Measurements from ENCODE around the gene DZIP1L. TPM values are rescaled to one million over a fixed set of nuclear protein-coding genes. Genes with fewer than 3 reads are reported as not detected.

Gene DZIP1L
- total RNA-seq, 2 experiments from 2014 or later = not detected

DNA sequence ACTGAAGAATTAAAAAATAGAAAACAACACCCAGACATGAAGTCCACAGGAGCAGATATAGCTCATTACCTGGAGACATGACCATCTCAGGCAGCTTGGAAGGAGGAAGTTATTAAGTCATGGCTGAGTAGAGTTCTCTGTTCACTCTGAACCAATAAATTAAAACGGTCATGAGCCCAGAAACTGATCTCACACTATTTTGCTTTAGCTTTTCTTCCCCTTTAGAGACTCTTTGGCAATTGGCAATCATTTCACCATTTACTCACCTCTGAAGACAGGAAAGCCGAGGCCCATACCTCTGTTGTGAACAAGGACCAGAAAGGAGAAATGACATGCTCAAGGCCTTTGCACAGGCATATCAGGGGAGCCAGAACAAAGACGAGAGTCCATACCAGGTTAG is 78.8 kb downstream of the DZIP1L start:
- no peak for ATAC-seq
- ChIA-PET POLR2A (no interaction called here), CTCF (interaction anchor here (1.7 kb wide), 1 partner anchor 16 kb away, joined by 4 read pairs; no protein-coding TSS in a partner anchor)
- intact Hi-C loops (cut with micrococcal nuclease) = no loop called here
- Mint-ChIP-seq H3K27ac (no peak overlapping the region), H3K27me3 (peaks cover 21% of the 10 kb centered on the region), H3K9me3 (no peaks in the 10 kb centered on the region), H3K36me3 (ENCODE audit: low read depth) (no peaks in the 10 kb centered on the region), H3K4me1 (ENCODE audit: low read depth) (no peaks in the 10 kb centered on the region), H3K4me3 (no peak overlapping the region)
- TF ChIP-seq, protein P1, sequence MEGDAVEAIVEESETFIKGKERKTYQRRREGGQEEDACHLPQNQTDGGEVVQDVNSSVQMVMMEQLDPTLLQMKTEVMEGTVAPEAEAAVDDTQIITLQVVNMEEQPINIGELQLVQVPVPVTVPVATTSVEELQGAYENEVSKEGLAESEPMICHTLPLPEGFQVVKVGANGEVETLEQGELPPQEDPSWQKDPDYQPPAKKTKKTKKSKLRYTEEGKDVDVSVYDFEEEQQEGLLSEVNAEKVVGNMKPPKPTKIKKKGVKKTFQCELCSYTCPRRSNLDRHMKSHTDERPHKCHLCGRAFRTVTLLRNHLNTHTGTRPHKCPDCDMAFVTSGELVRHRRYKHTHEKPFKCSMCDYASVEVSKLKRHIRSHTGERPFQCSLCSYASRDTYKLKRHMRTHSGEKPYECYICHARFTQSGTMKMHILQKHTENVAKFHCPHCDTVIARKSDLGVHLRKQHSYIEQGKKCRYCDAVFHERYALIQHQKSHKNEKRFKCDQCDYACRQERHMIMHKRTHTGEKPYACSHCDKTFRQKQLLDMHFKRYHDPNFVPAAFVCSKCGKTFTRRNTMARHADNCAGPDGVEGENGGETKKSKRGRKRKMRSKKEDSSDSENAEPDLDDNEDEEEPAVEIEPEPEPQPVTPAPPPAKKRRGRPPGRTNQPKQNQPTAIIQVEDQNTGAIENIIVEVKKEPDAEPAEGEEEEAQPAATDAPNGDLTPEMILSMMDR (IDR thresholded peaks at IDR 0.05) = no peak
- DNase-seq = no peak

DNA sequence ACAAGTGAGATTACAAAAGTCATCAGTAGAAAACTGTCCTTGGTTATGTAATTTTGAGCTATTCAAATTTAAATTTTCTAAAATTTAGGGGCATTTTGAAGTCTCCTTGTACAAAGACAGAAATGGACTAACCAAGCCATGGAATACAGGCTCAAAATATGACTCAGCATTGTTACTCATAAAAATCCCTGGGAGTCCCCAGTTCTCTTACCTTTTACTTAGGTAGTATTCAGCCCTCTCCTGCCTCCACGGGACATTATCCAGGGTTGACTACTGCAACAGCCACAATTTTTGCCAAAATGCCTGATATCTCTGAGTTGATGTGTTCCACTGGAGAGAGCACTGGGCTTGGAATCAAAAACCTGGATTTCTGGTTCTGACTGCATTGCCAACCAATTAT is 80.5 kb downstream of the DZIP1L start:
- ChIA-PET POLR2A (no interaction called here), CTCF (interaction anchor here (1.8 kb wide), 1 partner anchor 85 kb away, joined by 4 read pairs; no protein-coding TSS in a partner anchor)
- peaks cover 15% of the 10 kb centered on the region for H3K27me3 Mint-ChIP-seq
- no peak overlapping the region for H3K27ac Mint-ChIP-seq
- H3K9me3 Mint-ChIP-seq = no peaks in the 10 kb centered on the region
- no peak for ATAC-seq
- intact Hi-C loops (cut with micrococcal nuclease) = no loop called here
- H3K4me1 Mint-ChIP-seq (ENCODE audit: low read depth) = no peaks in the 10 kb centered on the region
- no peak overlapping the region for H3K4me3 Mint-ChIP-seq
- TF ChIP-seq, protein P1 (IDR thresholded peaks at IDR 0.05) = no peak
- no peak for DNase-seq
- no peaks in the 10 kb centered on the region for H3K36me3 Mint-ChIP-seq (ENCODE audit: low read depth)

DNA sequence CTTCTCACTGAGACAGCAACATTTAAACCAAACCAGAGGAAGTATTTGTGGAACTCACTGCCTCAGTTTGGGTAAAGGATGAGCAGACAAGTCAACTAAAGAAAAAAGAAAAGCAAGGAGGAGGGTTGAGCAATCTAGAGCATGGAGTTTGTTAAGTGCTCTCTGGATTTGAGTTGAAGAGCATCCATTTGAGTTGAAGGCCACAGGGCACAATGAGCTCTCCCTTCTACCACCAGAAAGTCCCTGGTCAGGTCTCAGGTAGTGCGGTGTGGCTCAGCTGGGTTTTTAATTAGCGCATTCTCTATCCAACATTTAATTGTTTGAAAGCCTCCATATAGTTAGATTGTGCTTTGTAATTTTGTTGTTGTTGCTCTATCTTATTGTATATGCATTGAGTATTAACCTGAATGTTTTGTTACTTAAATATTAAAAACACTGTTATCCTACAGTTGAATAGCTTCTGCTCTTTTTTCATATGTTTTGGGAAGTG is 82.2 kb downstream of the DZIP1L start:
- Mint-ChIP-seq H3K27me3 (peaks cover 15% of the 10 kb centered on the region), H3K4me1 (ENCODE audit: low read depth) (no peaks in the 10 kb centered on the region), H3K9me3 (no peaks in the 10 kb centered on the region), H3K27ac (no peak overlapping the region), H3K36me3 (ENCODE audit: low read depth) (no peaks in the 10 kb centered on the region), H3K4me3 (no peak overlapping the region)
- intact Hi-C loops (cut with micrococcal nuclease) = no loop called here
- TF ChIP-seq, protein P1 (IDR thresholded peaks at IDR 0.05) = no peak
- POLR2A ChIA-PET = interaction anchor here (1.0 kb wide), 2 partner anchors 16 to 31 kb away, joined by 3 read pairs; no protein-coding TSS in a partner anchor
- CTCF ChIA-PET = no interaction called here
- ATAC-seq (no peak), DNase-seq (no peak)

DNA sequence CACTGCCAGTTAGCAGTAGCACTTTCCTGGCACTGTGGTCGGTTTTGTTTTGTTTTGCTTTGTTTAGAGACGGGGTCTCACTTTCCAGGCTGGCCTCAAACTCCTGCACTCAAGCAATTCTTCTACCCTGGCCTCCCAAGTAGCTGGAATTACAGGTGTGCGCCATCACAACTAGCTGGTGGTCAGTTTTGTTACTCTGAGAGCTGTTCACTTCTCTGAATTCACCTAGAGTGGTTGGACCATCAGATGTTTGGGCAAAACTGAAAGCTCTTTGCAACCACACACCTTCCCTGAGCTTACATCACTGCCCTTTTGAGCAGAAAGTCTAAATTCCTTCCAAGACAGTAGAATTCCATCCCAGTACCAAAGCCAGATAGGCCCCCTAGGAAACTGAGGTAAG is 82.8 kb downstream of the DZIP1L start:
- intact Hi-C loops (cut with micrococcal nuclease) = no loop called here
- Mint-ChIP-seq H3K27me3 (peaks cover 14% of the 10 kb centered on the region), H3K9me3 (no peaks in the 10 kb centered on the region), H3K4me3 (no peak overlapping the region), H3K4me1 (ENCODE audit: low read depth) (no peaks in the 10 kb centered on the region), H3K36me3 (ENCODE audit: low read depth) (no peaks in the 10 kb centered on the region), H3K27ac (no peak overlapping the region)
- TF ChIP-seq, protein P1 (IDR thresholded peaks at IDR 0.05) = no peak
- ChIA-PET CTCF (no interaction called here), POLR2A (no interaction called here)
- ATAC-seq = no peak
- no peak for DNase-seq

DNA sequence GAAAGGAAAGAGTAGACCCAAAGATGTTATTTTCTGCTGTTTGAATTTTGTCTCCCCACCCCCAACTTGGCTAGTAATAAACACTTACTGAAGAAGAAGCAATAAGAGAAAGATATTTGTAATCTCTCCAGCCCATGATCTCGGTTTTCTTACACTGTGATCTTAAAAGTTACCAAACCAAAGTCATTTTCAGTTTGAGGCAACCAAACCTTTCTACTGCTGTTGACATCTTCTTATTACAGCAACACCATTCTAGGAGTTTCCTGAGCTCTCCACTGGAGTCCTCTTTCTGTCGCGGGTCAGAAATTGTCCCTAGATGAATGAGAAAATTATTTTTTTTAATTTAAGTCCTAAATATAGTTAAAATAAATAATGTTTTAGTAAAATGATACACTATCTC is 83.9 kb downstream of the DZIP1L start:
- no peaks in the 10 kb centered on the region for H3K4me1 Mint-ChIP-seq (ENCODE audit: low read depth)
- H3K27ac Mint-ChIP-seq = no peak overlapping the region
- H3K9me3 Mint-ChIP-seq = no peaks in the 10 kb centered on the region
- ATAC-seq (no peak), DNase-seq (no peak)
- no peaks in the 10 kb centered on the region for H3K36me3 Mint-ChIP-seq (ENCODE audit: low read depth)
- ChIA-PET POLR2A (no interaction called here), CTCF (no interaction called here)
- H3K4me3 Mint-ChIP-seq = no peak overlapping the region
- H3K27me3 Mint-ChIP-seq = peaks cover 10% of the 10 kb centered on the region
- intact Hi-C loops (cut with micrococcal nuclease) = no loop called here
- TF ChIP-seq, protein P1 (IDR thresholded peaks at IDR 0.05) = no peak
